Hematopoietic multipotent progenitor cell treated with erythropoietin and hydrocortisone succinate and interleukin-3 and kit ligand, for 4 days (in vitro differentiated cells): ENCODE results near the gene ZBTB38.

Experiments
- DNase-seq: peaks from one replicate; pipeline ENCODE4 v3.0.0-alpha.2; 2015

The ZBTB38 gene

DNA sequence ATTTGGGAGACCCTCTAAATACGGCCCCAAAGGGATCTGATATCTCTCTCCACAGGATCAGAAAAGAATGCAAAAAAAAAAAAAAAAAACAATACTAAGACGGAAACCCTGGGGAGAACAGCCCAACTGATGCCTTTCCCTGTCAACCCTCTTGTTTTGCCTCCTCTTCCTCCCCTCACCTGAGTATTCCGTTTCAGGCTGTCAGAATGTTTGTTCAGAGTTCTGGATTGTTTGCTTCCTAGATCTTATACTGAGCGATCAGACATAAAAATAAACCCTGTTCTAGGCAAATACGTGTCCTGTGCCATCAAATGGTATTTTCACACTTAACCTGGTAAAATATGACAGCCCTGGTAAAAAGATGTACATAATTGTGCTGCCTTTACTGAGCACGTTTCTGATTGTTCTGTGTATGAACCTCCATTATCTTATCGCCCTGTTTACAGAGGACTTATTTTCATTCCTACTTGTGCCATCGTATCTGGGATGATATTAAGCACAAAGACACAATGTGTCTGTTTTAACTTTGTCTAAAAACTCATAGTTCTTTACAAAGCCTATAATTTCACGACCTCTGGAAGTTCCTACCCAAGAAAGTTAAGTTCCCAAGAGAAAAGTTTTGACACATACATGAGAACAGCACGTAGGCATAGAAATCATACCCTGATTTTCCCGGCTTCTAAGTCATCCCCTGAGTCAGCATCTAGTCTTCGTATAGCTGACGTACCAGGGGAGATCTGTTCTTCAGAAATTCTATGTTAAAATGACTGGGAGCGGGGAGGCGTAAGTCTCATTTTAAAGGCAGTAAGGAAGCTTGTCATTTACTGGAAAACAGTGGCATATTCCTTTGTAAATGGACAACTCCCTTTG lies 856 bp downstream of the ZBTB38 start:
- DNase-seq: no peak

DNA sequence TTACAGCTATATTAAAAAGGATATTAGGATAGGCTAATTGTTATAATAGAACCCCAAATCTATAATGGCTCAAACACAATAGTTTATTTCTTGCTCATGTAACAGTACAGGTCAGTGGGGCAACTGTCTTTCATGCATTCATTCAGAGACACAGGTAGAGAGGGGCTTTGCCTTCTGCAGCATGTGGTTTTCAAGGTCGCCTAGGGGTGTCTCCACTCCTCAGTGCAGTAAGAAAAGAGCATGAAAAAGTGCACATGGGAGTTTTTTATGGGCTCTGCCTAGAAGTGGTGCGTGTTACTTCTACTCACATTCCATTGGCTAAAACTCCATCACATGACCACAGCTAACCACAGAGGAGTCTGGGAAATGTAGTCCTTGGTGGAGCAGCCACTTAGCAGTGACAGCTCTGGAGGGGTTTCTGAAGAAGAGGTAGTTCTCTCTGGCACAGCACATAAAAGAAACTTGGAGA lies 1.8 kb downstream of the ZBTB38 start:
- peak; percentile 95 for DNase-seq

DNA sequence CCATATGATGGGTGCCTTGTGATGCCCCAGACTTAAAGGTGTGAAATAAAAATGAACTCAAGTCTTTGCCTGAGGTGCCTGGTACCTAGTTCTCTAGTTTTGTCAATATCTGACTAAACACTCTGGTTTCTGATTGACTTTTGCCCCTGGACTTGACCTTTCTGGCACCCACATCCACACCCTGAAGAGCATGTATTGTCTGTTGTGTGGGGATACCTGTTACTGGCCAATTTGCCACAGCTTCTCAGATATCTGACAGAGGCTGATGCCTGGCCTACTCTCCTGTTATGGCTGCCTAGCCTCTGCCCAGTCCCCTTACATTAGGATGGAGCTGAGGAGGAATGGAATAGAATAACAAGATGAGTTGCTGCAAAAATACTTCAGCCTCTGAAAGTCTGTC lies 3.6 kb downstream of the ZBTB38 start:
- DNase-seq: no peak

DNA sequence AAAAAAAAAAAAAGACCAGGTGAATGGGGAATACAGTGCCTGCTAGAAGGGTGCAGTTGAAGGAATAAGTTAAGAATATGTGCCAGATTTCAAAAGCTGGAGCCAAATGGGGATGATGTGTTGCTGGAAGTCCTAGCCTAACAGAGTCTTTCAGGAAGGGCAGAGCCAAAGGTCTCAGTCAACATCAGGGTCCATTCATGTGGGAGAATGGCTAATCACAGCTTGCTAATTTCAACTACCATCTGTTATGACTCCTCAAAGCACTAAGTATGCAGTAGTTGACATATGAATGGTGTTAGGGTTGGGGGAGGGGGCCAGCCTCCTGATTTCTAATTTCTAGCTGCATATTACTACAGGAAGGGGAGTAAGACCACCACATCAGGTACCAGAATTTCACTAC lies 4.4 kb downstream of the ZBTB38 start:
- no peak for DNase-seq

DNA sequence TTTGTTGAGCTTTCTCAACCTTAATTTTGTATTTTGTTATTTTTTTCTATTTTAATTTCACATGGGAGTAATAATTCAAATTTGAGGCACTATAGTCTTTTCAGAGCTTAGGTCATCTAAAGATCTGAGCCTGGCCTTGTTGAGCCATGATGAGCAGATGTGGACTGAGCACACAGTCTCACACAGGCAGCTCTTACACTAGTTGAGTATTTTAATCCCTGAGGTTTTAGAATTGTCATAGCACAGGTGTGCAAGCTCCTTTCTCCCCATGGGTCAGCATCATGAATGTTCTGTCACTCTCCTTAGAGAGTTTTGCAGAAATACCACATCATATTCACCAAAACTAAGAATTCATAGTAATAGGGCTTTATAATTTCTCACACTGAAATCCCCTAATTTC lies 4.9 kb downstream of the ZBTB38 start:
- no peak for DNase-seq

DNA sequence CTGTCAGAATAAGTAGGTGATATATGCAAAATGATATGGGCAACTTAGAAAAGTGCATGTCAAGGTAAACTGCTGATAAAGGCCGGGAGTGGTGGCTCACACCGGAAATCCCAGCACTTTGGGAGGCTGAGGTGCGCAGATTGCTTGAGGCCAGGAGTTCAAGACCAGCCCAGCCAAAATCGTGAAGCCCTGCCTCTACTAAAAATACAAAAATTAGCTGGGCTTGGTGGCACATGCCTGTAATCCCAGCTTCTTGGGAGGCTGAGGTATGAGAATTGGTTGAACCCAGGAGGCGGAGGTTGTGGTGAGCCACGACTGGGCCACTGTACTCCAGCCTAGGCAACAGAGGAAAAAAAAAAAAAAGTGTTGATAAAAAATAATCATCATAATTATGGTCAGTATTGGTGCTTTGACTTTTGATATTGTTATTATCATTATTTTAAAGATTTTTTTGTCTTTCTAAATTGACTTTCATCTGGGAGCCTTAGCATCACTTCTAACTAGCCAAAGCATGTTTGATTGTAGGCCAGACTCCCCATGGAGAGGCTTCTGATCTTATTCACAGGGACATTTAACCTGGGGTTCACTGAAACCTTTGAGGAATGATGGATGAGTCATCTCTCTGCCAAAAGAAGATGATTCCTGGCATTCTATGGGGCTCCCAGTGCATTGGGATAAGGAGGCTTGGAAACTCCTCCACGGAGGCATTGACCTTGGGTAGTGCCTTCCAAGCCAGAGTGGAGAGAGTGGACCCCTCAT lies 5.6 kb downstream of the ZBTB38 start:
- DNase-seq: no peak

DNA sequence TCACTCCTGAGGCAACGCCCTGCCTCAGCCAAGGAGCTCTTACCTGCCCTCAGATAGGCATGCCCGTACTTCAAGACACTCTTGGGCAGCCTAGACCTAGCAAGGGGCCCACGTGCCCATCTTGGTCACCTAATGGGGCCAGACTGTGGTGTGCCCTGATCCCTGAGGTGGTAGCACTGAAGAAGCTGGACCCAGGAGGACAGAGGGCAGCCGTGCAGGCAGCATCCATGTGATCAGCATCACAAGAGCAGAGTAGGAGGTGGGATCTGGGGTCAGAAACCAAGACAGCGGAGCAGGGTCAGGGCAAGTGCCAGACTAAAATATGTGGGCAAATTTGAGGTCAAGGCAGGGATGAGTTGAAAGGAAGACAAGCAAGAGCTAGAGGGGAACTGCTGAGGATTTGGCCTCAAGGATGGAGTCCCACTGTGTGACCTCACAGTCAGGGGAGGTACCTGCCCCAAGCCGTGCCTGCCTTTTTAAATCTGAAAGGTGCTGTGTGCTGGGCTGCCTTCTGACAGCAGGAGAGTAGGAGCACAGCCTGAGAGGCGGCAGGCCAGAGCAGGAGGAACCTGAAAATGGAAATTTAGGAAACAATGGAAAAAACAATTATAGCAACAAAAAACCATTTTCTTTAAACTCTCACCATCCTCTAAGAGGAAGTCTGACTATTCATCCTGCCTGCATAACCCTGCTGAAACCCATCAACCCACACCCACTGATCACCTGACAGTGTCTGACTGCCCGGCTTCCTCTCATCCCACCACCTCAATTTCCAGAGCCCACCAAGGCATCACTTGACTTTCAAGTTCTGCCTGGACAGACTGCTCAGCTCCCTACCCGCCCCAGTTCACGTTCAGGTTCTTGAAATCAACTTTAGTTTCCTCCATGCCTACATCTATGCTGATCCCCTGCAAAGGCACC lies 7.3 kb downstream of the ZBTB38 start:
- no peak for DNase-seq

DNA sequence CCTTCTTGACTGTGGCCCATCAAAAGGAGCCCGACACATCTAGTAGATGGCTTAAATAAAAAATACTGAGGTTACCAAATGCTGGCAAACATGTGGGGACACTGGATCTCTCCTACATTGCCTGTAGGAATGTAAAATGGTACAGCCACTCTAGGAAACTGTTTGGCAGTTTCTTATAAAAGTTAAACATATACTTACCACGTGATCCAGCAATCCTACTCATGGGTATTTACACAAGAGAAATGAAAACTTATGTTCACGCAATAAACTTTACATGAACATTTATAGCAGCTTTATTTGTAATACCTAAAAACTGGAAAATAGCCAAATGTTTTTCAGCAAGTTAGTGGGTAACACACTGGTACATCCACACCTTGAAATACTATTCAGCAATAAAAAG lies 9.1 kb downstream of the ZBTB38 start:
- no peak for DNase-seq

DNA sequence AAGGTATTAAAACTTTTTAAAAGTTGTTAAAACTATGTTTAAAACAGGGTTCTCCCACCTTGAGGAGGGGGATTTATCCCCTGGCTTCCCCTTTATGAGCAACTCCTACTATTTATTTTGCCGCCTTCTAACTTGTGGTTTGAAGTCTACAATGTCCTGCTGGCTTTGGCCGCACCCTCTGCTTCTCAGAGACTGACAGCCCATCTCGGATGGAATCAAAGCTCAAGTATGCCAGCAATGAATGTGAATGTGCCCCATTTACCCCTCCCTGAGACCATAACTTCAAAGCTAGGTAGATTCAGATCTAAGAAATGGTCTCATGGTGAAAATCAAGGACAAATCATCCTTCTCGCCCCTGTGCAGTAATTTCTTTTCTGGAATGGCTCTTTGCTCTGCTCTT lies 10.3 kb downstream of the ZBTB38 start:
- DNase-seq: no peak

DNA sequence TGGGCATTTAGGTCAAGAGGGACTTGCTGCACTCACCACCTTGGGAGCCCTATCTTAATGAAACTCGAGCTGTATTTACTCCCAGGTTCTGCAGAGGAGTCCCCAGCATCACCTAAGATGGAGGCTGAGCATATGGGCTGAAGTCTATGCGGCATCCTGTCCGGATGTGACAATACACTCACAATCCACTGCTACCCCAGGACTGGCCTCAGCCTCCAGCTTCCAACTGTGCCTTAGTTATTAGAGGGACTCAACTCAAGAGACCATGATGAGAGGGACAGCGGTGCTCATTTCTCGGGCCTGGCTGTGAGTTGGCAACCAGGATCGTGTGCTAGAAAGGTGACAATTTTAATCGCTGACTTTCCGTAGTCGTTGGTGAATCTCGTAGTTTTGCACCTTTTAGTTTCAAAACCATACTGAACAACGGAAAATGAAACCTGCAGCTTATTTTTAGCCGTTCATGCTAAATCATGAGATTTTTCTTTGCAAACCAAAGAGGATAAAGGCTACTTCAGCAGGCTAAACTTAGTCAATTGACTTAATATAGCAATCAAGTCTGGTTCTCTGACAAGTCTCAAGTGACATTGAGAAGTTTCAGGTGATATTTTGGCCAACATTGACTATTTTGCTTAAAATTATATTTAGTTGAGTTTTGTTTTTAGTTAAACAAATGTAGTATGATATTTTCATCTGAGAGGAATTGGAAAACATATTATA lies 11.1 kb downstream of the ZBTB38 start:
- DNase-seq: no peak

DNA sequence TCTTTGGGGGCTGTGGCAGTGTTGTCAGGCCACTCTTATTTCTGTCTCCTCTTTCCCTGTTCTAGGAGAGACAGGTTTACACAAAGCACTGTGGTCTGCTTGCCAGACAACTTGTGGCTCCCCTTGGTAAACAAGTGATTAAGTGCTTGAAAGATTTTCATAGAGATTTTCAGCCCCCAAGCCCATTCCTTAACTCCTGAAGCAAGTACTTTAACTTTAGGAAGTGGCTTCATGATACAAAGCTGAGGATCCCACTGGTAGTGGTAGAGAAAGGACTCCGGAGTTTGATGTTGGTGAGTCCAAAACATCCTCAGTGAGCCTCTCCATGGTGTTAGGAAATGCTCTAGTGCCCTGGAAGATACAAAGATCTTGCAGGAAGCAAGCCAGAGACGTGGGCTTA lies 12.0 kb downstream of the ZBTB38 start:
- no peak for DNase-seq

DNA sequence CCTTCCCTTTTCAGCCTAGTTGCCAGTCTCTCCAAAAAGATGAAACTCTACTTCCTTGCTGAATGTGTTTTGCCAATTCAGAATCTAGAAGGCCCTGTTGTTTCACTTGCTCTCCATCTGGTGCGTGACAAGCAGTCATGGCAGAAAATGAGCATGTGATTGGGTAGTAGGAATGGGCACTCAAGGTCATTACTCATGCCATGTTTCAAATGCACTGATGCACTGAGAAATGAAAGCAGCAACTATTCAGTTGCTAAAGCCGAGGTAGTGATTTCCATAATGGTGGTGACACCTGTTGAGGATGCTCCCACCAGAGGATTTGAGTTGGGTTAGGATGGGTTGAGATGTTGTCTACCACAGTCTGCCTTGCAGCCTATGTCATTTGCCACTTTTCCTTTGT lies 12.7 kb downstream of the ZBTB38 start:
- DNase-seq: no peak

DNA sequence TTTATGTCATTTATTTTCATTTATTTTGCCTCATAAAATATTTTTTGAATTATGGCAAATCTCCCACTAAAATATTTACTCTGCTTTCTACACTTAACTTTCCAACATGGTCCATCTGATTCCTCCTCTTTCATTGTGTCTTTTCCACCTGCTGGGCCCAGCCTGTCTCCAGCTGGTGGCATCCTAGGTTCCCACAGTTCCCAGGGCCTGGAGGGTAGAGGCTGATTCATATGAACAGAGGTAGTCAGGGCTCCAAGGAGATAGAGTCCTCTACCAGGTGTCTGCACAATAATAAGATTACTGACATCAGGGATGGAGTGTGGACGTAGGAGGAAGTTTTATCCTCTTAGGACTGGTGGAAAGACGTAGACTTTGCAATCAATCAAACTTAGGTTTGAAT lies 14.3 kb downstream of the ZBTB38 start:
- no peak for DNase-seq

DNA sequence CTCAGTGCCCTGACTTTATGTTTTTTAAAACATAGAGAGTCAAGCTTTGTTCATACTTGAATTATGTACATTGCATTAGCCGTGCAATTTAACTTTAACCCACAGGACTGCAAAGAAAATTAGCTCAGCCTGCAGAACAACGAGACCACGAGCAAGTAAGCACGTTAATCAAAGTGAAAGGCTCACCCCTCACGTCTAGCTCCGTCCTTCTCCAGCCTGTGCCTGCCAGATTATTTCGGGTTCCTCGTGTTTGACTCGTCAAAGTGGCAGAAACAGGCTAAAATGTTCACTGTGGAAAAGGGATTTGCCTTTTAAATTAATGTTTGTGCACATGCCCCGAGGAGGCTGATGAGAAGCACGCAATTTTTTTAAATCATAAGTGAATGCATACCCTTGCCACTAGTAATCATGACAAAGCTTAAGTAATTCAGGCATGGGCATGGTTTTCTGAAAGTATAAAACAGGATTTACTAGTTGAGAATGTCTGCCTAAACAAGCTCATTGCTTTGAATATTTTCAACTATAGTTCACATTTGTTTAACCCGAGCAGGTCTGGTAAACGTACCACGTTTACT lies 15.3 kb downstream of the ZBTB38 start:
- DNase-seq: no peak

DNA sequence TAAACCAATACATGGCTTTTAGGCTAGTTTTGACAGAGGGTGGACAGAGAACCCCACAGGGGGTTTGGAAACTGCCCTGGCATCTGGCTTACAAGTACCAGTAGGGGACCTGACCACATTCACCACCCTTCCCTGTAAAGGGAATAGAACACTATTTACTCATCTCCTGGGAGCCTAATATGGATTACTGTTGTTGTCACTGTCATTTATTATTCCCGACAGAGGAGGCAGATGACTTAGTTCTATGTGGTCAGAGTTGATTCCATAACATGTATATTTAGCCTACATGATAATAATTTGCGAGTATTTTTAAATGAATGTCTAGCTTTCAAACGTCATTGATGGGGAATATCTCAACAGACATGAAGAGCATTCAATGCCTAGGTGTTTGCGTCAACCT lies 15.9 kb downstream of the ZBTB38 start:
- DNase-seq: no peak

DNA sequence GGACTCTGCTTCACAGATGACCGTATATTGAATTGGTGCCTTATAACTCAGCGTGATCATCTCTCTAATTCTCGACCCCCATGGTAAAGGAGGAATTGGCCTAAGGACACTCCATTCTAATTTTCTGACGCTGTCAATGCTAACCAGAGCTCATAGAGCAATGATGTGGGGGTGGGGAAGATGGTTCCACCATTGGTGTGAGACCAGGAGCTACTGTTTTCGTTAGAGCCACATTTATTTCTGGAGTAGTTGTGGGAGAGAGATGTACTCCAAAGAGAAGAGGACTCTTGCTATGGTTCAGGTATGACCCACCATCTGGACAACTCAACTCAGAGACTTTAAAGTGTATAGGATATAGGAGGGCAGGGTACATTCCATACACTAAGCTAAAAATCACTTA lies 16.3 kb downstream of the ZBTB38 start:
- no peak for DNase-seq

DNA sequence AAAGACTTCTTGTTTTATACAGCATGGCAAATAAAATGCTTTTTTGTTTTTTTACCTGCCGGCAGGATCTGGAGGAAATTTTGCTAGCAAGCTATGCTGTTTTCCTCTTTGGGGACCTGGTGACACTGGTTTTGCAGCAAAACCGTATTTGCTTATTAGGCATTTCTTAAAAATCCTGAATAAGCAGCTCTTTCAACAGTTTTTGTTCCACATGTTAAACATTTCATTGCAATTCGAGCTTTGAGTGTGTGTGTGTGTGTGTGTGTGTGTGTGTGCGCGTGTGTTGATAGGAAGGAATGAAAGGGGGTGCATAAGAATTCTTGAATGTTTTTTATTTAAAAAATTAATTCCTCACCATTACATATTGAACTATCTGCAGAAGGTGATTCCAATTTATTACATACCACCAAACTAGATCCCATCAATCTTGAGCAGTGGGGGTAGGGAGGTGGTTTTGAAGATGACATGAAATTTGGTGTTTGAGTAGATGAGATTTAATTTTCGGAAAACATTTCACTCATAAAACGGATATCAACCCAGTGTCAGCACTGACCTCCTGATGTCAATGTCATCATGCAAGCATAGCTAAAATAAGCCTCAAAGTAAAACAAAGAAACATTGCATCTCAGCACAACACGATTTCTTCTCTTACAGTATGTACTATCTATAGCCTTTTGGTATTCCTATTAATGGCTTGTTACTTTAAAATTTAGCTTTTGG lies 17.3 kb downstream of the ZBTB38 start:
- DNase-seq: no peak

DNA sequence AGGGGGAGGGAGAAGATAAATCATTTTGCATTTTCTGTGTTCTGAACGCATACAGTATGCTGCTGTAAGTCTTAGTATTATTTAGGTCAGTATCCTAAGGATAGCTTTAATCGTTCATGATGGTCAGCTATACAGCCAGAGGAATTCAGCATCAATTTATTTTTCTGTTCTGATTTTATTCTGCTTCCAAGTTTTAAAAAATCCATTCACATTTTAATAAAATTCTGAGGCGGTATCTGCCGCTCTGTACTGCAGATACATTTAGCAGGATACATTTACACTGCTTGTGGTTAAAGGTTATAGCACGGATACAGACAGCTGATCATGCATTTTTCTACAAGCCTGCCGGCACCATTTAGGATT lies 17.8 kb downstream of the ZBTB38 start:
- no peak for DNase-seq

DNA sequence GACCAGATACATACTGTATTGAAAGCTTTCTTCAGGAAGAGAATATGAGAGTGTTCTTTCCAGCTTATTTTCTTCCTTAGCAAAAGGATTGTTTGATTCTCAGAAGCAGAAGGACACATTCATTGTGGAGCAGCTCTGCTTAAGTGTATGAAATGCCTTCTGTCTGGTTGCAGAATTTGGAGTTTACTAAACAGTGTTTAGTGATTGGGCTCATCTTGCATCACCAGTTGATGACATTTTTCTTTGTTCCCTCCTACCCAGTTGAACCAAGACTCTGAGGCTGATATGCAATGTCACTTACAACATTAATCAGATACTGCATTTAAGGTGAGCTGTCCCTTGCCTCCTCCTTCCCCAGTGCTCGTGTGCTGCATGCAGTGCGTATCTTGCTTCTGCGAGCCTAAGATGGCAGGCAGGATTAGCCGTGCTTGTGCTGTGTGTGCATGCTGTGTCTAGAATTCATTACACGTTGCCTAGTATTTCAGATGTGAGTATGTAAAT lies 18.4 kb downstream of the ZBTB38 start:
- no peak for DNase-seq

DNA sequence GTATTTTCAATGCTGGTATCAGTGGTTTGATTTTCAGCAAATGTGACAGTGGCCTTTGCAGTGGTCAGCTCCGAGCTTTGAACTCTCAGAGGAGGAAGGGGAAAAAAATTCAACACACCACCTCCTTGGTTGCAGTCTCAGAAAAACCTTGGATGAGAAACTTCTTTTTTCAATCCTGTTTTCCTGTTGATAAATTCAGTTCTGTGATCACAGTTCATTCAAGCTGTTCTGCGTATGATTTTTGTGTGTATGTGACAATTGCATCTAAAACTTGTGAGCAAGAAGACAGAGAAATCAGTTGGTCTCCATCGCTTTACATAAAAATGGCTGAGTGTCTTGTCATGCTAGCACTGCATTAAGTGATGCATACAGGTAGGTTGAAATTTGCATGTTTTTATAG lies 19.2 kb downstream of the ZBTB38 start:
- DNase-seq: no peak

DNA sequence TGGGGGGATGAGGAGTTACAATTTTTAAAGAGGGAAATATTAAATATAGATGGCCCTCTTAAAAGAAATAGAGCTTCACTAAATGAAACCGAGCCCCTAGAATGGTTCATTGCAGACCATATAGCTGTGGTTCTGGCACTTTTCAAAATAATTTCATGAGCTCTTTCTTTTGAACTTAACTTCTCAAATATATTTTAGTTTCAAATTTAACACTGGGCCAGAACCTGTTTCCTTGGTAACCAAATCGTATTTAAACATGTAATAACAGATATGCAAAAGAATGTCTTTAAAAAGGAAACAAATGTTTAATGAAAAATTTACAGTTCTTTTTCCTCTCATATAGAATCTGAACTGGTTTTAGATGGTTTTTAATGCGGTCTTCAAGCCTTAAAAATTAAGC lies 20.1 kb downstream of the ZBTB38 start:
- DNase-seq: no peak
